AG09309 (cell line): Measurements from ENCODE around the gene PPP1R9A.

Experiments
- DNase-seq: peaks from one replicate; pipeline ENCODE4 v3.0.0-alpha.2; 2010; ENCODE audit warnings: low read depth
- H3K4me3 ChIP-seq: 2 replicates; pipeline ENCODE4 v1.5.1; 2011; ENCODE audit warnings: mild to moderate bottlenecking, low read depth, low read length, moderate library complexity; ENCODE audit not compliant: control insufficient read depth
- CTCF ChIP-seq: IDR thresholded peaks from 2 replicates; pipeline ENCODE4 v1.5.1; 2011; ENCODE audit warnings: mild to moderate bottlenecking, low read depth, low read length, inconsistent platforms; ENCODE audit not compliant: insufficient read depth, control insufficient read depth; ENCODE audit errors: missing control alignments

Gene PPP1R9A

GRCh38 chr7:94908323-94909178 lies 1.2 kb downstream of the PPP1R9A start:
- no peak for TF ChIP-seq CTCF
- no peak for DNase-seq
- H3K4me3 ChIP-seq = peak overlapping the region; percentile 21

- H3K4me3 ChIP-seq = no peak overlapping the region
- no peak for DNase-seq
- no peak for TF ChIP-seq CTCF
These were observed 1.7 kb downstream of the PPP1R9A start for GRCh38 chr7:94909179-94909466.

- no peak for DNase-seq
- no peak for TF ChIP-seq CTCF
- no peak overlapping the region for H3K4me3 ChIP-seq
These were observed 4.7 kb downstream of the PPP1R9A start for GRCh38 chr7:94912085-94912484.

GRCh38 chr7:94913391-94913790 lies 6.0 kb downstream of the PPP1R9A start:
- no peak for DNase-seq
- TF ChIP-seq CTCF = no peak
- no peak overlapping the region for H3K4me3 ChIP-seq

- no peak for DNase-seq
- TF ChIP-seq CTCF = no peak
- H3K4me3 ChIP-seq = no peak overlapping the region
These were observed 14.5 kb downstream of the PPP1R9A start for GRCh38 chr7:94921911-94922310.

- TF ChIP-seq CTCF = no peak
- no peak for DNase-seq
- H3K4me3 ChIP-seq = no peak overlapping the region
These were observed 15.1 kb downstream of the PPP1R9A start for GRCh38 chr7:94922457-94922856.

- no peak overlapping the region for H3K4me3 ChIP-seq
- DNase-seq = no peak
- TF ChIP-seq CTCF = no peak
These were observed 16.0 kb downstream of the PPP1R9A start for GRCh38 chr7:94923412-94923811.
